SK-N-SH (cell line): ENCODE results near the gene ZEB1. TPM values are rescaled to one million over a fixed set of nuclear protein-coding genes. Genes with fewer than 3 reads are reported as not detected.

Source experiments
- CTCF ChIA-PET: fragments of 300-600, 350-600 bp; formaldehyde crosslinking; extraction: SDS; loops from one replicate; lab custom pipeline; 2021; lab: Yijun Ruan, JAX
- POLR2A ChIA-PET: fragments of 350-600 bp; sonication (Branson Sonifier 250); formaldehyde crosslinking; extraction: SDS; loops from one replicate; lab custom pipeline; 2020; ENCODE audit warnings: antibody characterized with exemption, inconsistent platforms; lab: Yijun Ruan, JAX
- DNase-seq: peaks from one replicate; pipeline ENCODE4 v3.0.0; 2012
- H2AFZ ChIP-seq: fragments of 200-600 bp; sonication (generic); 2 replicates; pipeline ENCODE4 v1.8.1; 2016; ENCODE audit warnings: antibody characterized with exemption, mild to moderate bottlenecking, low read depth
- H3F3A ChIP-seq: fragments of 200-600 bp; sonication (generic); replicated peaks from 2 replicates; pipeline ENCODE3; 2016; ENCODE audit warnings: antibody characterized with exemption, mild to moderate bottlenecking; ENCODE audit not compliant: insufficient read depth
- H3K27ac ChIP-seq, 2 experiments: fragments of 200-500 bp in 1 of 2; fragments of 200-600 bp in 1 of 2; sonication (Bioruptor generic) in 1 of 2; sonication (generic), shearing (Covaris generic) in 1 of 2; 2 replicates each; pipeline versions ENCODE4 v1.5.1 to v1.6.1; 2014 to 2016; ENCODE audit warnings: low read depth in 2 of 2, inconsistent platforms in 1 of 2, low read length in 1 of 2, mild to moderate bottlenecking in 1 of 2, mixed read lengths in 1 of 2
- H3K27me3 ChIP-seq: fragments of 200-600 bp; sonication (generic), shearing (Covaris generic); 2 replicates; pipeline ENCODE4 v1.6.1; 2016; ENCODE audit warnings: mixed run types; ENCODE audit not compliant: insufficient read depth
- H3K36me3 ChIP-seq, 2 experiments: fragments of 200-500 bp in 1 of 2; fragments of 200-600 bp in 1 of 2; sonication (Bioruptor generic) in 1 of 2; sonication (generic) in 1 of 2; replicated peaks in 1 of 2; 2 replicates each; pipeline versions ENCODE3 to v1.5.1; 2014 to 2016; ENCODE audit warnings: low read length in 1 of 2, mild to moderate bottlenecking in 1 of 2; ENCODE audit not compliant: insufficient read depth in 2 of 2, control insufficient read depth in 1 of 2
- H3K4me1 ChIP-seq, 2 experiments: fragments of 200-500 bp in 1 of 2; fragments of 200-600 bp in 1 of 2; sonication (Bioruptor generic) in 1 of 2; sonication (generic), shearing (Covaris generic) in 1 of 2; 2 replicates each; pipeline versions ENCODE4 v1.5.1 to v1.6.1; 2014 to 2016; ENCODE audit warnings: low read depth in 1 of 2, low read length in 1 of 2, mixed run types in 1 of 2; ENCODE audit not compliant: insufficient read depth in 2 of 2, control insufficient read depth in 1 of 2
- H3K4me2 ChIP-seq: fragments of 200-600 bp; sonication (generic), shearing (Covaris generic); 2 replicates; pipeline ENCODE4 v1.6.1; 2017; ENCODE audit warnings: mixed run types
- H3K4me3 ChIP-seq, 2 experiments: fragments of 200-500 bp in 1 of 2; fragments of 200-600 bp in 1 of 2; sonication (Bioruptor generic) in 1 of 2; sonication (generic), shearing (Covaris generic) in 1 of 2; 2 replicates each; pipeline versions ENCODE4 v1.5.1 to v1.8.1; 2014 to 2016; ENCODE audit warnings: low read depth in 2 of 2, inconsistent platforms in 1 of 2, low read length in 1 of 2, mild to moderate bottlenecking in 1 of 2, mixed read lengths in 1 of 2, moderate library complexity in 1 of 2
- H3K79me2 ChIP-seq: fragments of 200-600 bp; sonication (generic); 2 replicates; pipeline ENCODE4 v1.8.1; 2017; ENCODE audit warnings: mild to moderate bottlenecking; ENCODE audit not compliant: insufficient read depth
- H3K9ac ChIP-seq: fragments of 200-600 bp; sonication (generic); 2 replicates; pipeline ENCODE4 v1.6.1; 2017; ENCODE audit warnings: mixed run types
- H3K9me2 ChIP-seq: fragments of 200-600 bp; sonication (generic); 2 replicates; pipeline ENCODE4 v1.6.1; 2017; ENCODE audit warnings: mixed run types
- H3K9me3 ChIP-seq: fragments of 200-600 bp; sonication (generic); 2 replicates; pipeline ENCODE4 v1.6.1; 2017; ENCODE audit warnings: mixed run types, mild to moderate bottlenecking, moderate library complexity
- H4K20me1 ChIP-seq: fragments of 200-600 bp; sonication (generic); 2 replicates; pipeline ENCODE4 v1.6.1; 2017; ENCODE audit warnings: mild to moderate bottlenecking, mixed run types; ENCODE audit not compliant: insufficient read depth
- CHD2 ChIP-seq: fragments of 150-350 bp; IDR thresholded peaks from 2 replicates; pipeline ENCODE4 v1.6.1; 2018; ENCODE audit warnings: low read length; ENCODE audit not compliant: partially characterized antibody
- CTCF ChIP-seq: fragments of 200-600 bp; sonication (generic); IDR thresholded peaks from 2 replicates; pipeline ENCODE4 v1.6.1; 2017; ENCODE audit warnings: antibody characterized with exemption, mild to moderate bottlenecking, moderate library complexity
- EZH2phosphoT487 ChIP-seq: fragments of 200-600 bp; sonication (generic); IDR thresholded peaks from 2 replicates; pipeline ENCODE4 v1.6.1; 2017; ENCODE audit warnings: low read depth, mixed run types, mild to moderate bottlenecking, antibody characterized with exemption, moderate library complexity, borderline replicate concordance
- FOXJ3 ChIP-seq: sonication (generic); formaldehyde crosslinking; IDR thresholded peaks from 2 replicates; pipeline ENCODE4 v1.5.1; 2020; ENCODE audit warnings: mild to moderate bottlenecking, missing genetic modification reagents
- GATA2 ChIP-seq: sonication (generic); formaldehyde crosslinking; IDR thresholded peaks from 2 replicates; pipeline ENCODE4 v1.5.0; 2020; ENCODE audit warnings: mild to moderate bottlenecking, missing genetic modification reagents
- PBX3 ChIP-seq: IDR thresholded peaks from 2 replicates; pipeline ENCODE4; 2012
- RFX5 ChIP-seq: IDR thresholded peaks from 2 replicates; pipeline ENCODE4 v1.6.1; 2012; ENCODE audit warnings: mild to moderate bottlenecking, improper control_type of control experiment, low read length
- RXRA ChIP-seq: IDR thresholded peaks from 2 replicates; pipeline ENCODE4 v1.4.0; 2012; ENCODE audit warnings: low read depth, mild to moderate bottlenecking, borderline replicate concordance
- USF1 ChIP-seq: IDR thresholded peaks from 2 replicates; pipeline ENCODE4 v1.4.0; 2012; ENCODE audit warnings: low read depth, borderline replicate concordance
- YY1 ChIP-seq: IDR thresholded peaks from 2 replicates; pipeline ENCODE4 v1.4.0; 2012; ENCODE audit warnings: low read depth, mild to moderate bottlenecking
- ZBTB33 ChIP-seq: IDR thresholded peaks from 2 replicates; pipeline ENCODE4 v1.4.0; 2012; ENCODE audit warnings: low read depth, borderline replicate concordance
- WGBS: methylation state at CpG from one replicate; pipeline ENCODE4 v1.1.6; 2017; ENCODE audit warnings: low lambda C conversion rate; 5-methylcytosine and 5-hydroxymethylcytosine counted together
- polyA plus RNA-seq, 3 experiments: library from polyadenylated mRNA; depleted of rRNA; stranded (reverse); fragments of >200 nt; gene quantifications; 2 replicates each; pipeline ENCODE4 v1.2.3, GENCODE V29; 2012

Gene ZEB1
- polyA plus RNA-seq, 1 of the 3 experiments (the other 2 are of a cell fraction), result 5.4 TPM

- H3K36me3 ChIP-seq, result peaks cover 8 to 20% of the 10 kb centered on the region in 2 experiments
- H2AFZ ChIP-seq, result no peak overlapping the region
- no peak for DNase-seq
- H3K9ac ChIP-seq, result no peak overlapping the region
- no peak overlapping the region for H3K4me3 ChIP-seq
- no peaks in the 10 kb centered on the region; a peak in 2 of 4 replicates for H3K4me1 ChIP-seq
- WGBS, result 94% methylated on average over 8 of the region's 8 CpGs
- ChIA-PET POLR2A (no interaction called here), CTCF (no interaction called here)
- H3K9me2 ChIP-seq, result no peaks in the 10 kb centered on the region
- H3K27ac ChIP-seq, result no peak overlapping the region
- H3F3A ChIP-seq, result no peaks in the 10 kb centered on the region
- peaks cover 35% of the 10 kb centered on the region for H3K79me2 ChIP-seq
- no peak overlapping the region for H3K4me2 ChIP-seq
- H4K20me1 ChIP-seq, result no peaks in the 10 kb centered on the region
- no peak for TF ChIP-seq GATA2 (CRISPR knock-in tag)
- TF ChIP-seq RXRA, result no peak
- TF ChIP-seq CTCF, result no peak
- TF ChIP-seq CHD2, result no peak
- TF ChIP-seq FOXJ3 (CRISPR knock-in tag), result no peak
- TF ChIP-seq YY1, result no peak
- no peak for TF ChIP-seq ZBTB33
- TF ChIP-seq USF1, result no peak
- TF ChIP-seq EZH2phosphoT487, result no peak
- TF ChIP-seq RFX5, result no peak
- TF ChIP-seq PBX3, result no peak
- no peaks in the 10 kb centered on the region; the same call in 1 of the 2 replicates for H3K9me3 ChIP-seq
- no peaks in the 10 kb centered on the region for H3K27me3 ChIP-seq
Measured at GRCh38 chr10:31383810-31384588, 65.0 kb downstream of the ZEB1 start.
